IgD-negative memory B cell (primary cell): ENCODE measurements around the gene ZDHHC24. TPM values are rescaled to one million over a fixed set of nuclear protein-coding genes. Genes with fewer than 3 reads are reported as not detected.
"Not testable (repeated sequence)": the region's sequence is repeated elsewhere in the genome, so short reads cannot be mapped to it uniquely, and the experiment has no call there.

Experiments
- H3K27ac Mint-ChIP-seq, 3 donors: one replicate each; pipeline ENCODE4 v1.8.0; 2020 to 2022; ENCODE audit warnings: mild to moderate bottlenecking in 3 of 3, mixed read lengths in 3 of 3, moderate library complexity in 1 of 3
- H3K27me3 Mint-ChIP-seq: one replicate; pipeline ENCODE4 v1.8.0; 2021; ENCODE audit warnings: mixed read lengths
- H3K36me3 Mint-ChIP-seq: one replicate; pipeline ENCODE4 v1.8.0; 2020; ENCODE audit warnings: mild to moderate bottlenecking, mixed read lengths
- H3K4me1 Mint-ChIP-seq, 3 donors: one replicate each; pipeline ENCODE4 v1.8.0; 2020 to 2022; ENCODE audit warnings: mixed read lengths in 3 of 3, mild to moderate bottlenecking in 1 of 3
- H3K4me3 Mint-ChIP-seq, 4 donors: one replicate each; pipeline ENCODE4 v1.8.0; 2020 to 2022; ENCODE audit warnings: mild to moderate bottlenecking in 4 of 4, mixed read lengths in 4 of 4, moderate library complexity in 3 of 4
- H3K9me3 Mint-ChIP-seq, 3 donors: one replicate each; pipeline ENCODE4 v1.8.0; 2020 to 2021; ENCODE audit warnings: mixed read lengths in 3 of 3, mild to moderate bottlenecking in 1 of 3
- polyA plus RNA-seq: library from polyadenylated mRNA; unstranded; fragments of 300-500 nt; fragmentation: Illumina TruSeq; gene quantifications from one replicate; pipeline ENCODE4 v1.2.3, GENCODE V29; 2021

Gene ZDHHC24
- polyA plus RNA-seq: 21.6 TPM

- Mint-ChIP-seq H3K4me3 (peak within 1 kb of the TSS; percentile 84 to 97 (median 94)), H3K36me3 (peaks cover 4% of the 10 kb centered on the region), H3K27ac (peak within 1 kb of the TSS; percentile 61 to 95 (median 86)), H3K27me3 (no peaks in the 10 kb centered on the region), H3K9me3 (no peaks in the 10 kb centered on the region), H3K4me1 (peaks cover 24 to 28% (median 28%) of the 10 kb centered on the region in 3 donors)
Observed at GRCh38 chr11:66545701-66546367, at the start of gene ZDHHC24. ZDHHC24 (minus strand) TSS chr11:66546048; CDS start chr11:66546003, 45 bp downstream.

- Mint-ChIP-seq H3K27me3 (no peaks in the 10 kb centered on the region), H3K4me1 (peaks cover 16 to 34% (median 34%) of the 10 kb centered on the region in 3 donors)
Observed at GRCh38 chr11:66595245-66595904, 49.5 kb upstream of the ZDHHC24 start.

GRCh38 chr11:66593650-66594049 is 47.8 kb upstream of the ZDHHC24 start:
- H3K27me3 Mint-ChIP-seq: no peaks in the 10 kb centered on the region
- no peaks in the 10 kb centered on the region for H3K9me3 Mint-ChIP-seq
- H3K27ac Mint-ChIP-seq: peak overlapping the region; percentile 91 to 100 (median 98)
- H3K4me3 Mint-ChIP-seq: peak overlapping the region; percentile 95 to 100 (median 100)
- H3K36me3 Mint-ChIP-seq: peaks cover 2% of the 10 kb centered on the region
- peaks cover 16 to 30% (median 28%) of the 10 kb centered on the region in 3 donors for H3K4me1 Mint-ChIP-seq

More at GRCh38 chr11:66595245-66595904, 49.5 kb upstream of the ZDHHC24 start:
- Mint-ChIP-seq H3K36me3 (peaks cover 2% of the 10 kb centered on the region), H3K9me3 (no peaks in the 10 kb centered on the region), H3K27ac (peak overlapping the region; percentile 71 to 88 (median 80)), H3K4me3 (peak overlapping the region; percentile 46 to 87 (median 72))

GRCh38 chr11:66593303-66593635 is 47.4 kb upstream of the ZDHHC24 start:
- Mint-ChIP-seq H3K36me3 (peaks cover 2% of the 10 kb centered on the region), H3K4me1 (peaks cover 16 to 28% (median 25%) of the 10 kb centered on the region in 3 donors), H3K9me3 (no peaks in the 10 kb centered on the region), H3K27me3 (no peaks in the 10 kb centered on the region), H3K4me3 (peak overlapping the region; percentile 95 to 100 (median 100)), H3K27ac (peak overlapping the region; percentile 91 to 100 (median 98))

- Mint-ChIP-seq H3K27ac (peak within 1 kb of the TSS; percentile 91 to 100 (median 98)), H3K4me3 (peak within 1 kb of the TSS; percentile 95 to 100 (median 100)), H3K4me1 (peaks cover 16 to 26% (median 25%) of the 10 kb centered on the region in 3 donors), H3K27me3 (no peaks in the 10 kb centered on the region), H3K9me3 (no peaks in the 10 kb centered on the region), H3K36me3 (peaks cover 2% of the 10 kb centered on the region)
Observed at GRCh38 chr11:66592457-66593302, 46.8 kb upstream of the ZDHHC24 start, which contains the start of the genes CCDC87 and CCS. CCDC87 (minus strand) TSS chr11:66593063; CDS start chr11:66593015, 48 bp downstream. CCS (plus strand) TSS chr11:66593185; CDS start chr11:66593262, 77 bp downstream.

GRCh38 chr11:66591175-66591574 is 45.3 kb upstream of the ZDHHC24 start:
- no peaks in the 10 kb centered on the region for H3K27me3 Mint-ChIP-seq
- peak overlapping the region in 2 of 4 donors; percentile 74 to 95 for H3K4me3 Mint-ChIP-seq
- no peaks in the 10 kb centered on the region for H3K9me3 Mint-ChIP-seq
- H3K36me3 Mint-ChIP-seq: peaks cover 2% of the 10 kb centered on the region
- peak overlapping the region in 1 of 3 donors; percentile 77 for H3K27ac Mint-ChIP-seq
- peaks cover 14 to 26% (median 25%) of the 10 kb centered on the region in 3 donors for H3K4me1 Mint-ChIP-seq

GRCh38 chr11:66589996-66590675 is 44.3 kb upstream of the ZDHHC24 start:
- H3K4me1 Mint-ChIP-seq: peaks cover 11 to 18% (median 16%) of the 10 kb centered on the region in 3 donors
- peaks cover 2% of the 10 kb centered on the region for H3K36me3 Mint-ChIP-seq
- H3K9me3 Mint-ChIP-seq: no peaks in the 10 kb centered on the region
- H3K4me3 Mint-ChIP-seq: peak overlapping the region in 1 of 4 donors; percentile 57
- no peaks in the 10 kb centered on the region for H3K27me3 Mint-ChIP-seq
- peak overlapping the region; percentile 19 to 31 (median 23) for H3K27ac Mint-ChIP-seq

GRCh38 chr11:66589315-66589714 is 43.5 kb upstream of the ZDHHC24 start:
- H3K4me3 Mint-ChIP-seq, H3K27ac Mint-ChIP-seq, H3K36me3 Mint-ChIP-seq, H3K27me3 Mint-ChIP-seq, H3K9me3 Mint-ChIP-seq: not testable (repeated sequence)
- peaks cover 8 to 13% (median 11%) of the 10 kb centered on the region in 3 donors for H3K4me1 Mint-ChIP-seq

- H3K27me3 Mint-ChIP-seq: no peaks in the 10 kb centered on the region
- no peak overlapping the region for H3K4me3 Mint-ChIP-seq
- H3K27ac Mint-ChIP-seq: no peak overlapping the region
- H3K36me3 Mint-ChIP-seq: no peaks in the 10 kb centered on the region
- H3K4me1 Mint-ChIP-seq: no peaks in the 10 kb centered on the region
- H3K9me3 Mint-ChIP-seq: peaks cover 0 to 6% (median 3%) of the 10 kb centered on the region in 3 donors
Observed at GRCh38 chr11:66586136-66586535, 40.3 kb upstream of the ZDHHC24 start.

- not testable (repeated sequence) for H3K27me3 Mint-ChIP-seq, H3K36me3 Mint-ChIP-seq, H3K9me3 Mint-ChIP-seq, H3K4me1 Mint-ChIP-seq, H3K27ac Mint-ChIP-seq, H3K4me3 Mint-ChIP-seq
Observed at GRCh38 chr11:66585447-66585846, 39.6 kb upstream of the ZDHHC24 start.

GRCh38 chr11:66582565-66583147 is 36.8 kb upstream of the ZDHHC24 start:
- not testable (repeated sequence) for H3K4me1 Mint-ChIP-seq, H3K9me3 Mint-ChIP-seq, H3K27me3 Mint-ChIP-seq, H3K27ac Mint-ChIP-seq, H3K36me3 Mint-ChIP-seq, H3K4me3 Mint-ChIP-seq

- Mint-ChIP-seq H3K4me1 (peaks cover 0 to 6% (median 6%) of the 10 kb centered on the region in 3 donors), H3K27ac (no peak overlapping the region), H3K4me3 (no peak overlapping the region), H3K27me3 (no peaks in the 10 kb centered on the region), H3K36me3 (no peaks in the 10 kb centered on the region), H3K9me3 (peaks cover 0 to 6% (median 3%) of the 10 kb centered on the region in 3 donors)
Observed at GRCh38 chr11:66581261-66581660, 35.4 kb upstream of the ZDHHC24 start.

- Mint-ChIP-seq H3K27me3 (no peaks in the 10 kb centered on the region), H3K36me3 (no peaks in the 10 kb centered on the region), H3K4me1 (peaks cover 0 to 6% (median 6%) of the 10 kb centered on the region in 3 donors), H3K9me3 (peaks cover 0 to 6% (median 3%) of the 10 kb centered on the region in 3 donors), H3K27ac (no peak overlapping the region), H3K4me3 (no peak overlapping the region)
Observed at GRCh38 chr11:66580803-66581202, 35.0 kb upstream of the ZDHHC24 start.
